HEK293T (cell line): ENCODE measurements around the gene HIBCH.

Source experiments
- BHLHE40 ChIP-seq: fragments of 450-650 bp; IDR thresholded peaks from 2 replicates; pipeline ENCODE4 v1.6.1; 2016; ENCODE audit warnings: mild to moderate bottlenecking, moderate library complexity, borderline replicate concordance
- SP1 ChIP-seq: fragments of 450-650 bp; IDR thresholded peaks from 2 replicates; pipeline ENCODE4 v1.6.1; 2017
- ZNF384 ChIP-seq: fragments of 450-650 bp; IDR thresholded peaks from 2 replicates; pipeline ENCODE4 v1.6.1; 2016
- TF ChIP-seq, protein P1 (sequence below): fragments of 450-650 bp; IDR thresholded peaks from 2 replicates; pipeline ENCODE4 v1.6.1; 2016

DNA sequence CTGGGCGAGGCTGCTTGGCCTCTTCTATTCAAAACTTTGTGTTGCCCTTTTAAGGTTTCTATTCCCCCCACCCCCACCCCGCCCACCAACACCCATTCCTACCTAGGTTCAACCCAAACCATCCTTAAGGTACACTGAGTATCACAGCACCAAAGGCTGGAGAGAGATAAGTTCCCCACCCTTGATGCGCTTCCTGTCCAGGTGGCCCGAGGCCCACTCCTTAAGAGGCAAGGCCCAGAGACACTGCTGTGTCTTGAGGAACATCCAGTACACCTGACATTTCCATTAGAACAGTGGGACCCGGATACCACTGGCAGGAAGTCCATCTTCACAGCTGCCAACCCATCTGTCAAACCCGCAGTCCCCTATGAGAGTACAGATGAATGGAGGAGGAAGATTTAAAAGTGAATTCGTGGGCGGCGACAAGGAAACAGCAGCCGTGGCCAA is 23.5 kb upstream of the HIBCH start:
- TF ChIP-seq ZNF384 (no peak), SP1 (no peak), BHLHE40 (no peak)
- TF ChIP-seq, protein P1, sequence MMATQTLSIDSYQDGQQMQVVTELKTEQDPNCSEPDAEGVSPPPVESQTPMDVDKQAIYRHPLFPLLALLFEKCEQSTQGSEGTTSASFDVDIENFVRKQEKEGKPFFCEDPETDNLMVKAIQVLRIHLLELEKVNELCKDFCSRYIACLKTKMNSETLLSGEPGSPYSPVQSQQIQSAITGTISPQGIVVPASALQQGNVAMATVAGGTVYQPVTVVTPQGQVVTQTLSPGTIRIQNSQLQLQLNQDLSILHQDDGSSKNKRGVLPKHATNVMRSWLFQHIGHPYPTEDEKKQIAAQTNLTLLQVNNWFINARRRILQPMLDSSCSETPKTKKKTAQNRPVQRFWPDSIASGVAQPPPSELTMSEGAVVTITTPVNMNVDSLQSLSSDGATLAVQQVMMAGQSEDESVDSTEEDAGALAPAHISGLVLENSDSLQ: no peak
